HEK293 (cell line): ENCODE measurements around the gene TSPAN11.

ENCODE experiments used
- CTCF ChIA-PET: fragments of 350-600 bp; formaldehyde crosslinking; extraction: SDS; loops from one replicate; lab custom pipeline; 2021; ENCODE audit warnings: antibody characterized with exemption; lab: Yijun Ruan, JAX
- POLR2A ChIA-PET: fragments of 300-600 bp; formaldehyde crosslinking; extraction: SDS; loops from one replicate; lab custom pipeline; 2020; ENCODE audit warnings: antibody characterized with exemption, inconsistent platforms; lab: Yijun Ruan, JAX
- H3K27ac ChIP-seq: fragments of 200-500 bp; sonication (Bioruptor generic); 2 replicates; pipeline ENCODE4 v1.5.1; 2014; ENCODE audit warnings: low read depth, low read length, control low read depth, inconsistent platforms; ENCODE audit errors: extremely low read depth
- H3K36me3 ChIP-seq, 2 experiments: fragments of 200-500 bp in 1 of 2; sonication (Bioruptor generic) in 1 of 2; 1 replicate in 1 of 2; 2 replicates in 1 of 2; pipeline ENCODE4 v1.5.1; 2014 to 2017; ENCODE audit warnings: inconsistent platforms in 2 of 2, low read length in 2 of 2; ENCODE audit not compliant: control insufficient read depth in 2 of 2, insufficient read depth in 1 of 2
- H3K4me1 ChIP-seq: fragments of 200-500 bp; sonication (Bioruptor generic); 2 replicates; pipeline ENCODE4 v1.5.1; 2014; ENCODE audit warnings: mild to moderate bottlenecking, low read length, inconsistent platforms; ENCODE audit not compliant: control insufficient read depth, insufficient read depth
- H3K4me3 ChIP-seq: 2 replicates; pipeline ENCODE4 v1.5.1; 2011; ENCODE audit warnings: low read depth, mild to moderate bottlenecking, control low read depth, low read length, moderate library complexity
- H3K9me3 ChIP-seq: fragments of 200-500 bp; sonication (Bioruptor generic); 2 replicates; pipeline ENCODE4 v1.5.1; 2014; ENCODE audit warnings: low read depth, low read length, inconsistent platforms; ENCODE audit not compliant: control insufficient read depth, insufficient read depth
- EGR2 ChIP-seq: fragments of 450-650 bp; formaldehyde crosslinking; IDR thresholded peaks from 2 replicates; pipeline ENCODE4 v1.5.1; 2016; ENCODE audit warnings: low read depth, missing biosample characterization, missing genetic modification characterization
- GLIS1 ChIP-seq: fragments of 450-650 bp; formaldehyde crosslinking; IDR thresholded peaks from 2 replicates; pipeline ENCODE4 v1.5.1; 2016; ENCODE audit warnings: missing biosample characterization, missing genetic modification characterization
- IKZF3 ChIP-seq: fragments of 450-650 bp; IDR thresholded peaks from 2 replicates; pipeline ENCODE4 v1.5.0; 2018; ENCODE audit warnings: missing biosample characterization, mild to moderate bottlenecking, missing genetic modification characterization, moderate library complexity
- MEIS1 ChIP-seq: sonication (generic); formaldehyde crosslinking; IDR thresholded peaks from 2 replicates; pipeline ENCODE4 v1.8.1; 2022; ENCODE audit warnings: missing genetic modification reagents, mild to moderate bottlenecking, borderline replicate concordance
- PRDM1 ChIP-seq: fragments of 450-650 bp; formaldehyde crosslinking; IDR thresholded peaks from 2 replicates; pipeline ENCODE4; 2016; ENCODE audit warnings: missing biosample characterization, missing genetic modification characterization
- PRDM10 ChIP-seq: fragments of 450-650 bp; formaldehyde crosslinking; IDR thresholded peaks from 2 replicates; pipeline ENCODE4 v1.5.1; 2016; ENCODE audit warnings: missing biosample characterization, missing genetic modification characterization
- ZBTB10 ChIP-seq: fragments of 450-650 bp; formaldehyde crosslinking; IDR thresholded peaks from 2 replicates; pipeline ENCODE4 v1.5.1; 2016; ENCODE audit warnings: missing biosample characterization, missing genetic modification characterization
- ZNF132 ChIP-seq: fragments of 450-650 bp; formaldehyde crosslinking; IDR thresholded peaks from 2 replicates; pipeline ENCODE4 v1.5.1; 2017; ENCODE audit warnings: missing biosample characterization, missing genetic modification characterization, borderline replicate concordance
- ZNF175 ChIP-seq: fragments of 450-650 bp; formaldehyde crosslinking; IDR thresholded peaks from 2 replicates; pipeline ENCODE4 v1.5.1; 2016; ENCODE audit warnings: missing biosample characterization, missing genetic modification characterization
- ZNF223 ChIP-seq: fragments of 450-650 bp; formaldehyde crosslinking; IDR thresholded peaks from 2 replicates; pipeline ENCODE4 v1.5.1; 2016; ENCODE audit warnings: missing biosample characterization, missing genetic modification characterization
- ZNF426 ChIP-seq: fragments of 450-650 bp; formaldehyde crosslinking; IDR thresholded peaks from 2 replicates; pipeline ENCODE4 v1.5.1; 2017; ENCODE audit warnings: missing biosample characterization, missing genetic modification characterization, mild to moderate bottlenecking, inconsistent platforms, moderate library complexity
- ZNF510 ChIP-seq: fragments of 450-650 bp; formaldehyde crosslinking; IDR thresholded peaks from 2 replicates; pipeline ENCODE4 v1.5.1; 2018; ENCODE audit warnings: mild to moderate bottlenecking, missing genetic modification characterization, missing biosample characterization; ENCODE audit not compliant: insufficient replicate concordance
- ZNF571 ChIP-seq: fragments of 450-650 bp; formaldehyde crosslinking; IDR thresholded peaks from 2 replicates; pipeline ENCODE4 v1.5.0; 2017; ENCODE audit warnings: missing biosample characterization, missing genetic modification characterization
- ZNF776 ChIP-seq: fragments of 450-650 bp; formaldehyde crosslinking; IDR thresholded peaks from 2 replicates; pipeline ENCODE4 v1.5.0; 2017; ENCODE audit warnings: missing biosample characterization, missing genetic modification characterization, borderline replicate concordance
- ZNF843 ChIP-seq: fragments of 450-650 bp; formaldehyde crosslinking; IDR thresholded peaks from 2 replicates; pipeline ENCODE4 v1.5.1; 2016; ENCODE audit warnings: missing biosample characterization, missing genetic modification characterization
- TF ChIP-seq, protein P1 (sequence below): fragments of 450-650 bp; formaldehyde crosslinking; IDR thresholded peaks from 2 replicates; pipeline ENCODE4 v1.5.1; 2016; ENCODE audit warnings: missing biosample characterization, missing genetic modification characterization
- TF ChIP-seq, protein P2 (sequence below): fragments of 450-650 bp; formaldehyde crosslinking; IDR thresholded peaks from 2 replicates; pipeline ENCODE4 v1.5.1; 2017; ENCODE audit warnings: missing biosample characterization, missing genetic modification characterization

The TSPAN11 gene

GRCh38 chr12:30961030-30961429 lies 34.5 kb downstream of the TSPAN11 start:
- Histone ChIP-seq H3K4me1 (no peaks in the 10 kb centered on the region), H3K27ac (no peak overlapping the region), H3K36me3 (no peaks in the 10 kb centered on the region), H3K4me3 (no peak overlapping the region), H3K9me3 (no peaks in the 10 kb centered on the region)
- POLR2A ChIA-PET: no interaction called here
- TF ChIP-seq ZNF776 (tag by site-specific recombination) (no peak), ZBTB10 (tag by site-specific recombination) (no peak), IKZF3 (tag by site-specific recombination) (no peak), ZNF510 (tag by site-specific recombination) (no peak), ZNF223 (tag by site-specific recombination) (no peak), PRDM1 (tag by site-specific recombination) (no peak), ZNF426 (tag by site-specific recombination) (no peak)
- CTCF ChIA-PET: interaction anchor here (0.5 to 1.1 kb wide), 3 partner anchors 9 to 111 kb away, joined by 3 to 5 read pairs (median 3); no protein-coding TSS in a partner anchor

GRCh38 chr12:30962047-30962446 lies 35.5 kb downstream of the TSPAN11 start:
- Histone ChIP-seq H3K4me3 (no peak overlapping the region), H3K27ac (no peak overlapping the region), H3K36me3 (no peaks in the 10 kb centered on the region), H3K4me1 (no peaks in the 10 kb centered on the region), H3K9me3 (no peaks in the 10 kb centered on the region)
- CTCF ChIA-PET: interaction anchor here (1.1 kb wide), 1 partner anchor 10 kb away, joined by 5 read pairs; no protein-coding TSS in a partner anchor
- POLR2A ChIA-PET: no interaction called here
- TF ChIP-seq GLIS1 (tag by site-specific recombination) (no peak), ZNF571 (tag by site-specific recombination) (no peak), ZBTB10 (tag by site-specific recombination) (no peak), ZNF843 (tag by site-specific recombination) (no peak), ZNF132 (tag by site-specific recombination) (no peak), EGR2 (tag by site-specific recombination) (no peak), ZNF223 (tag by site-specific recombination) (no peak), MEIS1 (CRISPR knock-in tag) (no peak), ZNF175 (tag by site-specific recombination) (no peak), PRDM10 (no peak)
- TF ChIP-seq, protein P1, sequence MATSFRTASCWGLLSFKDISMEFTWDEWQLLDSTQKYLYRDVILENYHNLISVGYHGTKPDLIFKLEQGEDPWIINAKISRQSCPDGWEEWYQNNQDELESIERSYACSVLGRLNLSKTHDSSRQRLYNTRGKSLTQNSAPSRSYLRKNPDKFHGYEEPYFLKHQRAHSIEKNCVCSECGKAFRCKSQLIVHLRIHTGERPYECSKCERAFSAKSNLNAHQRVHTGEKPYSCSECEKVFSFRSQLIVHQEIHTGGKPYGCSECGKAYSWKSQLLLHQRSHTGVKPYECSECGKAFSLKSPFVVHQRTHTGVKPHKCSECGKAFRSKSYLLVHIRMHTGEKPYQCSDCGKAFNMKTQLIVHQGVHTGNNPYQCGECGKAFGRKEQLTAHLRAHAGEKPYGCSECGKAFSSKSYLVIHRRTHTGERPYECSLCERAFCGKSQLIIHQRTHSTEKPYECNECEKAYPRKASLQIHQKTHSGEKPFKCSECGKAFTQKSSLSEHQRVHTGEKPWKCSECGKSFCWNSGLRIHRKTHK (tag by site-specific recombination): no peak
- TF ChIP-seq, protein P2, sequence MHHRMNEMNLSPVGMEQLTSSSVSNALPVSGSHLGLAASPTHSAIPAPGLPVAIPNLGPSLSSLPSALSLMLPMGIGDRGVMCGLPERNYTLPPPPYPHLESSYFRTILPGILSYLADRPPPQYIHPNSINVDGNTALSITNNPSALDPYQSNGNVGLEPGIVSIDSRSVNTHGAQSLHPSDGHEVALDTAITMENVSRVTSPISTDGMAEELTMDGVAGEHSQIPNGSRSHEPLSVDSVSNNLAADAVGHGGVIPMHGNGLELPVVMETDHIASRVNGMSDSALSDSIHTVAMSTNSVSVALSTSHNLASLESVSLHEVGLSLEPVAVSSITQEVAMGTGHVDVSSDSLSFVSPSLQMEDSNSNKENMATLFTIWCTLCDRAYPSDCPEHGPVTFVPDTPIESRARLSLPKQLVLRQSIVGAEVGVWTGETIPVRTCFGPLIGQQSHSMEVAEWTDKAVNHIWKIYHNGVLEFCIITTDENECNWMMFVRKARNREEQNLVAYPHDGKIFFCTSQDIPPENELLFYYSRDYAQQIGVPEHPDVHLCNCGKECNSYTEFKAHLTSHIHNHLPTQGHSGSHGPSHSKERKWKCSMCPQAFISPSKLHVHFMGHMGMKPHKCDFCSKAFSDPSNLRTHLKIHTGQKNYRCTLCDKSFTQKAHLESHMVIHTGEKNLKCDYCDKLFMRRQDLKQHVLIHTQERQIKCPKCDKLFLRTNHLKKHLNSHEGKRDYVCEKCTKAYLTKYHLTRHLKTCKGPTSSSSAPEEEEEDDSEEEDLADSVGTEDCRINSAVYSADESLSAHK (tag by site-specific recombination): no peak
- TF ChIP-seq, all 188 proteins: peak for 0
